OCI-LY3 (cell line): ENCODE data around the gene SRD5A1.

Experiments
- H2AFZ ChIP-seq: fragments of 200-600, 300-600 bp; shearing (Covaris generic); 2 replicates; pipeline ENCODE4 v1.6.0; 2014; ENCODE audit warnings: antibody characterized with exemption, low read depth, low read length
- H3K27ac ChIP-seq: fragments of 200-600, 300-600 bp; sonication (generic); 2 replicates; pipeline ENCODE4 v1.5.1; 2014; ENCODE audit warnings: mild to moderate bottlenecking, low read length, moderate library complexity, mixed read lengths
- H3K27me3 ChIP-seq: fragments of 200-600, 300-600 bp; sonication (generic); 2 replicates; pipeline ENCODE4 v1.6.1; 2014; ENCODE audit warnings: low read depth, low read length, mixed read lengths
- H3K36me3 ChIP-seq: fragments of 200-600, 300-600 bp; sonication (generic); replicated peaks from 2 replicates; pipeline ENCODE3; 2014; ENCODE audit warnings: low read depth, low read length, mixed read lengths
- H3K4me1 ChIP-seq: fragments of 300-600, 200-600 bp; sonication (generic); 2 replicates; pipeline ENCODE4 v1.6.1; 2014; ENCODE audit warnings: low read length, mixed read lengths
- H3K4me2 ChIP-seq: fragments of 200-600, 300-600 bp; sonication (generic); 2 replicates; pipeline ENCODE4 v1.6.1; 2014; ENCODE audit warnings: low read length, mixed read lengths
- H3K4me3 ChIP-seq: fragments of 300-600, 200-600 bp; sonication (generic); 2 replicates; pipeline ENCODE4 v1.5.1; 2014; ENCODE audit warnings: antibody characterized with exemption, mild to moderate bottlenecking, low read length, moderate library complexity
- H3K79me2 ChIP-seq: fragments of 300-600, 200-600 bp; shearing (Covaris generic); 2 replicates; pipeline ENCODE4 v1.6.1; 2014; ENCODE audit warnings: mild to moderate bottlenecking, low read length, mixed read lengths
- H3K9ac ChIP-seq: fragments of 300-600, 200-600 bp; shearing (Covaris generic); 2 replicates; pipeline ENCODE4 v1.6.0; 2014; ENCODE audit warnings: mild to moderate bottlenecking, low read length, moderate library complexity
- H3K9me3 ChIP-seq: fragments of 200-600, 300-600 bp; shearing (Covaris generic); 2 replicates; pipeline ENCODE4 v1.6.1; 2014; ENCODE audit warnings: low read length, mixed read lengths; ENCODE audit not compliant: insufficient read depth
- H4K20me1 ChIP-seq: fragments of 200-600, 300-600 bp; sonication (generic); 2 replicates; pipeline ENCODE4 v1.6.1; 2016; ENCODE audit warnings: low read length, mixed read lengths; ENCODE audit not compliant: insufficient read depth
- EZH2phosphoT487 ChIP-seq: fragments of 200-600 bp; shearing (Covaris generic); IDR thresholded peaks from 2 replicates; pipeline ENCODE4 v1.6.1; 2018; ENCODE audit warnings: antibody characterized with exemption, mixed run types, low read depth
- TF ChIP-seq, protein P1 (sequence below): fragments of 200-600, 300-600 bp; sonication (generic); IDR thresholded peaks from 2 replicates; pipeline ENCODE4 v1.5.1; 2014; ENCODE audit warnings: antibody characterized with exemption, low read length, low read depth

SRD5A1 gene

DNA sequence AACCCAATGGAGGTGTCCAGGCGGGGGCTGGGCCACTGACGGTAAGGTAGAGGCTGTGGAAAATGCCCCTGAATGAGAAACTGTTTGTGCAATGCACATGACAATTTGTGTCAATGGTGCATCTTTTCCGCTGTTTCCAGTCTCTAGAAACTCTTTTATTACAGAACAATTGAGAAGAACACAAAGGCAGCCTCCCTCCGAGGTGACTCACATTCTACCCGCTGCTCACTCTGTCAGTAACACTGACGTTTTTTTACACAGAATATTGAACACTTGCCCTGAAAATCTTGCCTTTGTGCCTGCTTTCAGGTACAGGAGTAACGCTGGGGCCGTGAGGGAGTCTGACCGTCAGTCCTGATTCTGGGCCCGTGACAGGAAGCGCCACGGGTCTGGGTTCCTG is 68.3 kb downstream of the SRD5A1 start:
- Histone ChIP-seq H2AFZ (no peak overlapping the region), H3K4me3 (no peak overlapping the region), H3K4me2 (no peak overlapping the region), H4K20me1 (no peaks in the 10 kb centered on the region), H3K36me3 (no peaks in the 10 kb centered on the region), H3K9me3 (no peaks in the 10 kb centered on the region), H3K79me2 (no peaks in the 10 kb centered on the region), H3K9ac (no peak overlapping the region), H3K27me3 (no peaks in the 10 kb centered on the region), H3K27ac (no peak overlapping the region), H3K4me1 (peaks cover 7% of the 10 kb centered on the region)
- TF ChIP-seq, protein P1, sequence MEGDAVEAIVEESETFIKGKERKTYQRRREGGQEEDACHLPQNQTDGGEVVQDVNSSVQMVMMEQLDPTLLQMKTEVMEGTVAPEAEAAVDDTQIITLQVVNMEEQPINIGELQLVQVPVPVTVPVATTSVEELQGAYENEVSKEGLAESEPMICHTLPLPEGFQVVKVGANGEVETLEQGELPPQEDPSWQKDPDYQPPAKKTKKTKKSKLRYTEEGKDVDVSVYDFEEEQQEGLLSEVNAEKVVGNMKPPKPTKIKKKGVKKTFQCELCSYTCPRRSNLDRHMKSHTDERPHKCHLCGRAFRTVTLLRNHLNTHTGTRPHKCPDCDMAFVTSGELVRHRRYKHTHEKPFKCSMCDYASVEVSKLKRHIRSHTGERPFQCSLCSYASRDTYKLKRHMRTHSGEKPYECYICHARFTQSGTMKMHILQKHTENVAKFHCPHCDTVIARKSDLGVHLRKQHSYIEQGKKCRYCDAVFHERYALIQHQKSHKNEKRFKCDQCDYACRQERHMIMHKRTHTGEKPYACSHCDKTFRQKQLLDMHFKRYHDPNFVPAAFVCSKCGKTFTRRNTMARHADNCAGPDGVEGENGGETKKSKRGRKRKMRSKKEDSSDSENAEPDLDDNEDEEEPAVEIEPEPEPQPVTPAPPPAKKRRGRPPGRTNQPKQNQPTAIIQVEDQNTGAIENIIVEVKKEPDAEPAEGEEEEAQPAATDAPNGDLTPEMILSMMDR, result no peak
- no peak for TF ChIP-seq EZH2phosphoT487

DNA sequence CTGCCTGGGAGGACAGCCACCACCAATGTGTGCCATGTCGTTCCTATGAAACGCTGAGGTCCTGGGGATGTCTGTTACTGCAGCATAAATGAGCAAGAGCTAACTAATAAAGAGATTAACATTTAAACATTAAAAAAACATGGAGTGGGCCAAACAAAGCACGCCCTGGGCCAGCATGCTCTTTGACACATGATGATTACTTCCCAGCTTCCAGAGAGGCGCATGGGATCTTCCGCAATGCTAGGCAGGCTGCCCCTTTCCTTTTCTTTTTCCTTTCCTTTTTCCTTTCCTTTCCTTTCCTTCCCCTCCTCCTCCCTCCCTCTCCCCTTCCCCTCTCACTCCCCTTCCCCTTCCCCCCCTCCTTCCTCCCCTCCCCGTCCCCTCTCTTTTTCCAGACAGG is 69.4 kb downstream of the SRD5A1 start:
- H3K9me3 ChIP-seq, result no peaks in the 10 kb centered on the region
- H3K4me2 ChIP-seq, result no peak overlapping the region
- H4K20me1 ChIP-seq, result no peaks in the 10 kb centered on the region

DNA sequence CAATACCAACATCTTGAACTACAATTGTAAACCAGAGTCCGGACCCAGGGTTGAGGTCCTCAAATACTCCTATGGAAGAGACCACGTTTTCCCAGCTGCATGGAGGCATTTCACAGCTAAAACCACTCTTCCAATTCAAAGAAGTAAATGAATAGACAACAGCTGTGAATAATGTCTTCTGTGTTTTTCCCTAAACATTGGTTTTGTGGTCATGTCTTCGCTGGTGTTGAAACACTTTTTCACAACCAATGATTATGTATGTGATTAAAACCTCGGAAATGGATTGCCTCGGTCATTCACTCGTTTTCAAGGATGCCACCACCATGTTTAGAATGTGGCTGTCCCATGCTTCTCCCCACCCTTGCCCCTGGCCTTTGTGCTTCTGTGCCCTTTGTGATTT is 70.6 kb downstream of the SRD5A1 start:
- Histone ChIP-seq H3K4me3 (no peak overlapping the region), H3K9me3 (no peaks in the 10 kb centered on the region), H2AFZ (no peak overlapping the region), H3K27me3 (no peaks in the 10 kb centered on the region), H3K36me3 (no peaks in the 10 kb centered on the region), H3K79me2 (no peaks in the 10 kb centered on the region), H3K27ac (no peak overlapping the region), H3K9ac (no peak overlapping the region), H3K4me1 (peaks cover 10% of the 10 kb centered on the region), H3K4me2 (no peak overlapping the region), H4K20me1 (no peaks in the 10 kb centered on the region)
- TF ChIP-seq EZH2phosphoT487, result no peak
- TF ChIP-seq, protein P1, result no peak

More for the DNA sequence above, 69.4 kb downstream of the SRD5A1 start:
- no peak overlapping the region for H3K27ac ChIP-seq
- no peak overlapping the region for H3K9ac ChIP-seq
- no peak overlapping the region for H2AFZ ChIP-seq
- H3K79me2 ChIP-seq, result no peaks in the 10 kb centered on the region
- peaks cover 7% of the 10 kb centered on the region for H3K4me1 ChIP-seq
- no peaks in the 10 kb centered on the region for H3K36me3 ChIP-seq
- TF ChIP-seq, protein P1, result no peak
- no peak for TF ChIP-seq EZH2phosphoT487
- no peaks in the 10 kb centered on the region for H3K27me3 ChIP-seq
- H3K4me3 ChIP-seq, result no peak overlapping the region

DNA sequence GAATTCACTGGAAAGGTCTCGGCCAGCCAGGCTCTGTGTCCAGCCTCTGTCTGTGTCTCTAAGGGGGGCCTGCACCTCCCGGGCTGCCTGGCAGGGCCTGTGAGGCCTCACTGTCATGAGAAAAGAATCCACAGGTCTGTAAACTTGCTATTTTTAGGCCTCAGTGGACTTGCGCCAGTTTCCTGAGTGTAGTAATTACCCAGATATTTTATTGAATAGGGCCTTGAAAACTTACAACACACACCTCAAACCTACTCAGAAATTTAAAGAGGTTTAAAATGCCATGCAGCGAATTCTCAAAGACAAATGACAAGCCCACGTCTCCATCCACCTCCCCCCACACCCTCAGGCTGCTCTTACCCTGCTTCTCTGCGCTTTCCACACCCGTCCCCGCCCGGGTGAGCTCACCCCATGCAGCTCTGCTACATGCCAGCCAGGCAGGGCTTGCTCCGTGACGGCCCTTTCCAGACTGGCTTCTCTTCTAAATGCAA is 71.2 kb downstream of the SRD5A1 start:
- Histone ChIP-seq H3K36me3 (no peaks in the 10 kb centered on the region), H3K9ac (no peak overlapping the region), H3K4me3 (no peak overlapping the region), H3K27ac (no peak overlapping the region), H2AFZ (no peak overlapping the region), H3K4me1 (peaks cover 14% of the 10 kb centered on the region), H4K20me1 (no peaks in the 10 kb centered on the region), H3K79me2 (no peaks in the 10 kb centered on the region), H3K4me2 (no peak overlapping the region), H3K9me3 (no peaks in the 10 kb centered on the region), H3K27me3 (no peaks in the 10 kb centered on the region)
- TF ChIP-seq, protein P1, result no peak
- TF ChIP-seq EZH2phosphoT487, result no peak
